HepG2 (cell line): ENCODE results near the gene MOV10L1. TPM values are rescaled to one million over a fixed set of nuclear protein-coding genes. Genes with fewer than 3 reads are reported as not detected.

Experiments
- BRCA1 ChIP-seq: sonication (generic); formaldehyde crosslinking; IDR thresholded peaks from 2 replicates; pipeline ENCODE4 v1.4.0; 2020; ENCODE audit warnings: missing genetic modification reagents
- HES4 ChIP-seq: sonication (generic); formaldehyde crosslinking; IDR thresholded peaks from 2 replicates; pipeline ENCODE4 v1.9.0; 2021; ENCODE audit warnings: mild to moderate bottlenecking, missing genetic modification reagents, borderline replicate concordance
- HIVEP1 ChIP-seq: sonication (generic); formaldehyde crosslinking; IDR thresholded peaks from 2 replicates; pipeline ENCODE4 v1.4.0; 2020; ENCODE audit warnings: mild to moderate bottlenecking, missing genetic modification reagents
- HNRNPK ChIP-seq: fragments of 200-400 bp; formaldehyde crosslinking; IDR thresholded peaks from 2 replicates; pipeline ENCODE4 v1.6.1; 2018; ENCODE audit warnings: low read length, low read depth, moderate library complexity, mild to moderate bottlenecking; ENCODE audit not compliant: poor library complexity, severe bottlenecking
- HOXA3 ChIP-seq: sonication (generic); formaldehyde crosslinking; IDR thresholded peaks from 2 replicates; pipeline ENCODE4 v1.5.0; 2020; ENCODE audit warnings: missing genetic modification reagents
- JUN ChIP-seq: sonication (generic); formaldehyde crosslinking; IDR thresholded peaks from 2 replicates; pipeline ENCODE4 v1.4.0; 2020; ENCODE audit warnings: mild to moderate bottlenecking, missing genetic modification reagents
- KDM5B ChIP-seq: sonication (generic); formaldehyde crosslinking; IDR thresholded peaks from 2 replicates; pipeline ENCODE4 v1.4.0; 2020; ENCODE audit warnings: missing genetic modification reagents, mild to moderate bottlenecking, borderline replicate concordance
- KLF13 ChIP-seq: sonication (generic); formaldehyde crosslinking; IDR thresholded peaks from 2 replicates; pipeline ENCODE4 v1.4.0; 2020; ENCODE audit warnings: mild to moderate bottlenecking, missing genetic modification reagents
- MAF1 ChIP-seq: sonication (generic); formaldehyde crosslinking; IDR thresholded peaks from 2 replicates; pipeline ENCODE4 v1.5.0; 2020; ENCODE audit warnings: missing genetic modification reagents, borderline replicate concordance
- SKI ChIP-seq: fragments of 450-650 bp; IDR thresholded peaks from one replicate; pipeline ENCODE4 v1.6.1; 2018; ENCODE audit warnings: mild to moderate bottlenecking; ENCODE audit not compliant: partially characterized antibody
- TARDBP ChIP-seq: sonication (generic); formaldehyde crosslinking; IDR thresholded peaks from 2 replicates; pipeline ENCODE4 v1.8.0; 2022; ENCODE audit warnings: mild to moderate bottlenecking, missing genetic modification reagents
- TCF12 ChIP-seq, 2 experiments: fragments of 450-650 bp in 1 of 2; sonication (generic) in 1 of 2; formaldehyde crosslinking in 1 of 2; IDR thresholded peaks; 2 replicates each; pipeline versions ENCODE4 v1.6.1 to v1.8.0; 2017 to 2022; ENCODE audit warnings: antibody characterized with exemption in 1 of 2, mild to moderate bottlenecking in 1 of 2, missing genetic modification reagents in 1 of 2, moderate library complexity in 1 of 2
- ZNF274 ChIP-seq: sonication (generic); formaldehyde crosslinking; IDR thresholded peaks from 2 replicates; pipeline ENCODE4 v1.5.1; 2020; ENCODE audit warnings: mild to moderate bottlenecking, missing genetic modification reagents
- ZNF775 ChIP-seq: sonication (generic); formaldehyde crosslinking; IDR thresholded peaks from 2 replicates; pipeline ENCODE4 v1.4.0; 2020; ENCODE audit warnings: missing genetic modification reagents, mild to moderate bottlenecking, moderate library complexity, borderline replicate concordance
- polyA plus RNA-seq, 8 experiments: library from polyadenylated mRNA; depleted of rRNA in 3 of 8; stranded (reverse) in 7 of 8; unstranded in 1 of 8; fragments of >200 nt; fragmentation: Illumina TruSeq in 4 of 8; extraction: Trizol in 4 of 8; gene quantifications; 2 replicates each; pipeline versions ENCODE4 v1.2.1 to v1.2.3, GENCODE V29; 2011 to 2016; ENCODE audit warnings: low read depth in 4 of 8, missing spikeins in 1 of 8, mixed read lengths in 1 of 8; ENCODE audit not compliant: insufficient read depth in 1 of 8
- total RNA-seq, 5 experiments: library from RNA; depleted of rRNA; stranded (reverse); fragments of >200 nt; fragmentation: Illumina TruSeq; extraction: Trizol; gene quantifications; 2 replicates each; pipeline ENCODE4 v1.2.3, GENCODE V29; 2016; ENCODE audit warnings: low read depth in 1 of 5
- TF ChIP-seq, protein P1 (sequence below): IDR thresholded peaks from 2 replicates; pipeline ENCODE4 v1.6.1; 2012; ENCODE audit warnings: low read depth, low read length, improper control_type of control experiment
- TF ChIP-seq, protein P2 (sequence below): sonication (generic); formaldehyde crosslinking; IDR thresholded peaks from 2 replicates; pipeline ENCODE4 v1.5.1; 2020; ENCODE audit warnings: mild to moderate bottlenecking, missing genetic modification reagents, moderate library complexity
- TF ChIP-seq, protein P3 (sequence below): sonication (generic); formaldehyde crosslinking; IDR thresholded peaks from 2 replicates; pipeline ENCODE4 v1.5.0; 2020; ENCODE audit warnings: missing genetic modification reagents, mild to moderate bottlenecking, borderline replicate concordance
- TF ChIP-seq, protein P4 (sequence below): IDR thresholded peaks from 2 replicates; pipeline ENCODE4 v1.6.1; 2016; ENCODE audit warnings: mild to moderate bottlenecking
- TF ChIP-seq, protein P5 (sequence below): sonication (generic); formaldehyde crosslinking; IDR thresholded peaks from 2 replicates; pipeline ENCODE4 v1.4.0; 2020; ENCODE audit warnings: missing genetic modification reagents

MOV10L1 gene
- total and polyA plus RNA-seq, 2 of the 13 experiments (the other 11 are each of a cell fraction or from before 2014, with no cell fraction given), result 0.11 to 0.12 TPM

DNA sequence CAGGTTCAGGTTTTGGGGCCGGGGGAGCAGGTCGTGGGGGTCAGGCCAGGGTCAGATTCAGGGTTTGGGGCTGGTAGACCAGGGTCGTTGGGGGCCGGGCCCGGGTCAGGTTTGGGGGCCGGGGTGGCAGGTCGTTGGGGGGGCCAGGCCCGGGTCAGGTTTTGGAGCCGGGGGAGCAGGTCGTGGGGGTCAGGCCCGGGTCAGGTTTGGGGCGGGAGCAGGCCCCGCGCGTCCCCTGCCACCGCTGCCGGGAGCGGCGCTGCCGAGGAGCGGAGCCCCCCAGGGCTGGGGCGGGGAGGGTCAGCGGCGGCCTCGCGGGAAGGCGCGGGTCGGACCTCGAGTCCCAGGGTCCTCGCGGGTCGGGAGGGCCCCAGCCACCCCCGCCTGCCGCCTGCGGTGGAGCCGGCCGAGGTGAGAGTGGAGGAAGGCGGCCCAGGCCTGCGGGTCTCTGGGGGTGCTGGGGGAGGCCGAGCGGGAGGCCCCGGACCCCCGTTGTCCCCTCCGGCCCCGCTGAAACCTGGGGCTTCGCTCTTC, 96.4 kb downstream of the MOV10L1 start (continued):
- TF ChIP-seq ZNF775 (CRISPR knock-in tag) (no peak), HIVEP1 (no peak), HOXA3 (CRISPR knock-in tag) (no peak), SKI (no peak), ZNF274 (0 out of 2 replicates have a peak, but pooled peaks have one; percentile 22), KDM5B (CRISPR knock-in tag) (no peak), TARDBP (CRISPR knock-in tag) (no peak), KLF13 (CRISPR knock-in tag) (no peak), HNRNPK (peak; percentile 23), TCF12 (IDR thresholded peaks at IDR 0.05) (no peak), TCF12 (CRISPR knock-in tag; IDR thresholded peaks at IDR 0.05) (no peak), HES4 (CRISPR knock-in tag) (no peak), MAF1 (no peak), JUN (CRISPR knock-in tag) (no peak), BRCA1 (CRISPR knock-in tag) (no peak)
- TF ChIP-seq, protein P1, sequence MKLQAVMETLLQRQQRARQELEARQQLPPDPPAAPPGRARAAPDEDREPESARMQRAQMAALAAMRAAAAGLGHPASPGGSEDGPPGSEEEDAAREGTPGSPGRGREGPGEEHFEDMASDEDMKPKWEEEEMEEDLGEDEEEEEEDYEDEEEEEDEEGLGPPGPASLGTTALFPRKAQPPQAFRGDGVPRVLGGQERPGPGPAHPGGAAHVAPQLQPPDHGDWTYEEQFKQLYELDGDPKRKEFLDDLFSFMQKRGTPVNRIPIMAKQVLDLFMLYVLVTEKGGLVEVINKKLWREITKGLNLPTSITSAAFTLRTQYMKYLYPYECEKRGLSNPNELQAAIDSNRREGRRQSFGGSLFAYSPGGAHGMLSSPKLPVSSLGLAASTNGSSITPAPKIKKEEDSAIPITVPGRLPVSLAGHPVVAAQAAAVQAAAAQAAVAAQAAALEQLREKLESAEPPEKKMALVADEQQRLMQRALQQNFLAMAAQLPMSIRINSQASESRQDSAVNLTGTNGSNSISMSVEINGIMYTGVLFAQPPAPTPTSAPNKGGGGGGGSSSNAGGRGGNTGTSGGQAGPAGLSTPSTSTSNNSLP, result no peak
- TF ChIP-seq, protein P2, sequence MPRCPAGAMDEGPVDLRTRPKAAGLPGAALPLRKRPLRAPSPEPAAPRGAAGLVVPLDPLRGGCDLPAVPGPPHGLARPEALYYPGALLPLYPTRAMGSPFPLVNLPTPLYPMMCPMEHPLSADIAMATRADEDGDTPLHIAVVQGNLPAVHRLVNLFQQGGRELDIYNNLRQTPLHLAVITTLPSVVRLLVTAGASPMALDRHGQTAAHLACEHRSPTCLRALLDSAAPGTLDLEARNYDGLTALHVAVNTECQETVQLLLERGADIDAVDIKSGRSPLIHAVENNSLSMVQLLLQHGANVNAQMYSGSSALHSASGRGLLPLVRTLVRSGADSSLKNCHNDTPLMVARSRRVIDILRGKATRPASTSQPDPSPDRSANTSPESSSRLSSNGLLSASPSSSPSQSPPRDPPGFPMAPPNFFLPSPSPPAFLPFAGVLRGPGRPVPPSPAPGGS (CRISPR knock-in tag), result no peak
- TF ChIP-seq, protein P3, sequence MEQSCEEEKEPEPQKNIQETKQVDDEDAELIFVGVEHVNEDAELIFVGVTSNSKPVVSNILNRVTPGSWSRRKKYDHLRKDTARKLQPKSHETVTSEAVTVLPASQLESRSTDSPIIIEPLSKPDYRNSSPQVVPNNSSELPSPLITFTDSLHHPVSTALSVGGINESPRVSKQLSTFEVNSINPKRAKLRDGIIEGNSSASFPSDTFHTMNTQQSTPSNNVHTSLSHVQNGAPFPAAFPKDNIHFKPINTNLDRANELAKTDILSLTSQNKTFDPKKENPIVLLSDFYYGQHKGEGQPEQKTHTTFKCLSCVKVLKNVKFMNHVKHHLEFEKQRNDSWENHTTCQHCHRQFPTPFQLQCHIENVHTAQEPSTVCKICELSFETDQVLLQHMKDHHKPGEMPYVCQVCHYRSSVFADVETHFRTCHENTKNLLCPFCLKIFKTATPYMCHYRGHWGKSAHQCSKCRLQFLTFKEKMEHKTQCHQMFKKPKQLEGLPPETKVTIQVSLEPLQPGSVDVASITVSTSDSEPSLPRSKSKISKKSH, result no peak
- TF ChIP-seq, protein P4, sequence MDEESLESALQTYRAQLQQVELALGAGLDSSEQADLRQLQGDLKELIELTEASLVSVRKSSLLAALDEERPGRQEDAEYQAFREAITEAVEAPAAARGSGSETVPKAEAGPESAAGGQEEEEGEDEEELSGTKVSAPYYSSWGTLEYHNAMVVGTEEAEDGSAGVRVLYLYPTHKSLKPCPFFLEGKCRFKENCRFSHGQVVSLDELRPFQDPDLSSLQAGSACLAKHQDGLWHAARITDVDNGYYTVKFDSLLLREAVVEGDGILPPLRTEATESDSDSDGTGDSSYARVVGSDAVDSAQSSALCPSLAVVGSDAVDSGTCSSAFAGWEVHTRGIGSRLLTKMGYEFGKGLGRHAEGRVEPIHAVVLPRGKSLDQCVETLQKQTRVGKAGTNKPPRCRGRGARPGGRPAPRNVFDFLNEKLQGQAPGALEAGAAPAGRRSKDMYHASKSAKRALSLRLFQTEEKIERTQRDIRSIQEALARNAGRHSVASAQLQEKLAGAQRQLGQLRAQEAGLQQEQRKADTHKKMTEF, result no peak
- TF ChIP-seq, protein P5, sequence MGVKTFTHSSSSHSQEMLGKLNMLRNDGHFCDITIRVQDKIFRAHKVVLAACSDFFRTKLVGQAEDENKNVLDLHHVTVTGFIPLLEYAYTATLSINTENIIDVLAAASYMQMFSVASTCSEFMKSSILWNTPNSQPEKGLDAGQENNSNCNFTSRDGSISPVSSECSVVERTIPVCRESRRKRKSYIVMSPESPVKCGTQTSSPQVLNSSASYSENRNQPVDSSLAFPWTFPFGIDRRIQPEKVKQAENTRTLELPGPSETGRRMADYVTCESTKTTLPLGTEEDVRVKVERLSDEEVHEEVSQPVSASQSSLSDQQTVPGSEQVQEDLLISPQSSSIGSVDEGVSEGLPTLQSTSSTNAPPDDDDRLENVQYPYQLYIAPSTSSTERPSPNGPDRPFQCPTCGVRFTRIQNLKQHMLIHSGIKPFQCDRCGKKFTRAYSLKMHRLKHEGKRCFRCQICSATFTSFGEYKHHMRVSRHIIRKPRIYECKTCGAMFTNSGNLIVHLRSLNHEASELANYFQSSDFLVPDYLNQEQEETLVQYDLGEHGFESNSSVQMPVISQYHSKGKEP (CRISPR knock-in tag), result no peak
